HG03558 (cell line): ENCODE results near the gene FAM193A.
"Not testable (repeated sequence)": the region's sequence is repeated elsewhere in the genome, so short reads cannot be mapped to it uniquely, and the experiment has no call there.

ENCODE experiments used
- ATAC-seq: cut with Tn5 transposase; IDR thresholded peaks from one replicate; pipeline ENCODE4 v1.9.1; 2021; ENCODE audit warnings: moderate number of reproducible peaks; ENCODE audit not compliant: unreplicated experiment; ENCODE audit errors: extremely low read depth

The FAM193A gene

GRCh38 chr4:2515830-2516550, 20.5 kb upstream of the FAM193A start:
- ATAC-seq = no peak

GRCh38 chr4:2516635-2517034, 19.8 kb upstream of the FAM193A start:
- ATAC-seq = no peak

- no peak for ATAC-seq
Observed at GRCh38 chr4:2526559-2526958, 9.9 kb upstream of the FAM193A start.

- no peak for ATAC-seq
Observed at GRCh38 chr4:2534904-2535375, 1.5 kb upstream of the FAM193A start.

DNA sequence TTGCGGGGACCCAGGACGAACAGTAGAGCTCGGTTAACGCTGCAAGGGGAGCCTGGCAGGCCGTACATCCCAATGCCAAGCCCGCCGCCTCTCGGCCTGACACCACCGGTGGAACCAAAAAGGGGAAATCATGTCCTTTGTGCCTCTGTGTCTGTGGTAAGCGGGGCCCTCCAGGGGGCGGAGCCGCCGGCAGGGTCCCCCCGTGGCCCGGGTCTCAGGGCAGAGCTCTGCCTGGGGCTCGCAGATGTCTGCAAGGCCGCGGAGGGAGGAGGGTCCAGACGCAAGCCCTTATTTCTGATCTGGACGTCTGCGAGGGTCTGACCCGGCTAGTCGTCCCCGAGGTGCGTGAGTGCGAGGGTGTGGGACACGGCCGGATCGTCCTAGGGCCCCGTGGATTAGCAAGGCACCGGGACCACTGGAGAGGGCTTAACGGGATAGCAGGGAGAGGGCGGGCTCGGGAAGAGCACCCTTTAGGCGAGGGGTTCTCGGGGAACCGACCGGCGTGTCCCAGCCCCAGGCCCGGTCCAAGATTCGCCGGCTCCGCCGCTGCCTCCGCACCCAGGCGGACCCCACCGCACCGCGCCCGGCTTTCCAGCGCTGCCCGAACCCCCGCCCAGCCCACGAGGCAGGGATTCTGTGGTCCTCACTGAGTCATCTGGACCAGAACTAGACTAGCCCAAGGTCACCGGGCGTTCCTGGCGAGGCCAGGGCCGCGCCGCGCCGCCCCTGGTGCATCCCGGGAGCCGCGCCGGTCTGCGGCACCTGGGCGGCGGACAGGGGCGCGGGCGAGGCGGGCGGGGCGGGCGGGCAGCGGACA, 863 bp upstream of the FAM193A start:
- ATAC-seq = no peak

DNA sequence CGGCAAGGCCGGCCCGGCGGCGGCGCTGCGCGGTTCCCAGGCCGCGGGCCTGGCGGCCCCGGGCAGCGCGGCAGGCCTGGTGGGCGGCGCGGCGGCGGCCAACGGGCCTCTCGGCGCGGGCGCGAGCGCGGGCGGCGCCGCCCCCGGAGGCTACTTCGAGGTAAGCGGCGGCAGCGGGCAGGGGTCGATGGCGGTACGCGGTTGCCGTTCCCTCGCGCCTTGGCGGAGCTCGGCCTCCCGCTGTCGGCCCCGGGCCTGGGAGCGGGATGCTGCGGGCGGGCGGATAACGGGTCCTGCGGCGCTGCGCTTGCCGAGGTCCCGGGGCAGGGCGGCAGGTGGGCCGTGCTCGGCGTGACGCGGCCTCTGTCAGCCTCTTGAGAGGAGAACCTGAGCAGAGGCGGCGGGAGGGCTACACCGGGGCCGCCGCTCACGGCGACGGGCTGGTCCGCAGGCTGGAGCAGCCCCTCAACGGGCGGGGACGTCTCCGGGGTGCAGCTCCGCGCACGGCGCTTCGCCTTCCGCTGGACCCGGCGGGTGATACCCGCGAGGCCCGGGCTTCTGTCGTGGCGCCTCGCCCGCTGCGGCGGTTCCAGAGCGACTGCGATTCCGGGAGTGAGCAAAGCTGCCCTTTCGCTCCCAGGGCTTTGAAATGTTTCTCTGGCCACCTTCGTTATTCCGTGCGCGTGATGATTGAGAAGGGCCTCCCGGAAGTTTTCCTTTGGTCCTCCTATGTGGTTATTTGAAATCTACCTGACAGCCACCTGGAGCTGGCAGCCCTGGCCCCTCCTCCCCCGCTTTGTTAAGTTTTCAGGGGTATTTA, 774 bp downstream of the FAM193A start:
- ATAC-seq = no peak

GRCh38 chr4:2543580-2544191, 7.2 kb downstream of the FAM193A start:
- ATAC-seq = not testable (repeated sequence)

DNA sequence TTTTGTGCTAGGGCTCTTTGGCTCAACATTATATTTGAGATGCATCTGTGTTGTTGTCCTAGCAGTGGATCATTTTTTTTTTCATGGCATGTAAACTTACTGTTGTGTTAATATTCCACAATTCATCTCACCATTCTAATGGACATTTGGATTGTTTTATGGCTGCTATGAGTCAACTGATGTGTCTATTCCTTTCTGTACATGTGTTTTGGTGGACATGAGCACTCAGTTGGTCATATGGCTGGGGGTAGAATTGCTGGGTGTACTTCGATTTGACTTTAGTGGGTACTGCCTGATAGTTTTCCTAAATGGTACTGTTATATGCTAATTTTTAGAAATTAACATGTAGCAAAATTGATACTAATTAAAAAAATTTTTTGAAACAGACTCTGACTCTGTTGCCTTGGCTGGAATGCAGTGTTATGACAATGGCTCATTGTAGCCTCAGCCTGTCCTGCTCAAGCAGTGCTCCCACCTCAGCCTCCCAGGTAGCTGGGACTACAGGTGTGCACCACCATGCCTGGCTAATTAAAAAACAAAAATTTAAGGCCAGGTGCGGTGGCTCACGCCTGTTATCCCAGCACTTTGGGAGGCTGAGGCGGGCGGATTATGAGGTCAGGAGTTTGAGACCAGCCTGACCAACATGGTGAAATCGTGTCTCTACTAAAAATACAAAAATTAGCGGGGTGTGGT, 9.0 kb downstream of the FAM193A start:
- no peak for ATAC-seq

GRCh38 chr4:2546286-2546823, 9.9 kb downstream of the FAM193A start:
- ATAC-seq = no peak

DNA sequence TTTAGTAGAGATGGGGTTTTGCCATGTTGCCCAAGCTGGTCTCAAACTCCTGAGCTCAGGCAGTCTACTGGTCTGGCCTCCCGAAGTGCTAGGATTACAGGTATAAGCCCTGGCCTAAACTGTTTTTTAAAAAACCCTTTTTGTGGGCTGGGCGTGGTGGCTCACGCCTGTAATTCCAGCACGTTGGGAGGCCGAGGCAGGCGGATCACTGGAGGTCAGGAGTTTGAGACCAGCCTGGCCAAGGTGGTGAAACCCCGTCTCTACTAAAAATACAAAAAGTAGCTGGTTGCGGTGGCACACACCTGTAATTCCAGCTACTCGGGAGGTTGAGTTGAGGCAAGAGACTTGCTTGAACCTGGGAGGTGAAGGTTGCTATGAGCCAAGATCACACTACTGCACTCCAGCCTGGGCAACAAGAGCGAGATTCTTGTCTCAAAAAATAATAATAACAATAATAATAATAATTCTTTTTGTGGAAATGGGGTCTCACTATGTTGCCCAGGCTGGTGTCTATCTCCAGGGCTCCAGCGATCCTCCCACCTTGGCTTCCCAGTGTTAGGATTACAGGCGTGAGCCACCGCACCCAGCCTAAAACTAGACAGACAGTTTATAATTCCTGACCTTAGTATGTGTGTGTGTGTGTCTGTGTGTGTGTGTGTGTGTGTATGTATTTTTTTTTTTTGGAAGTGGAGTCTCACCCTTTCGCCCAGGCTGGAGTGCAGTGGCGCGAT, 10.7 kb downstream of the FAM193A start:
- ATAC-seq = not testable (repeated sequence)

DNA sequence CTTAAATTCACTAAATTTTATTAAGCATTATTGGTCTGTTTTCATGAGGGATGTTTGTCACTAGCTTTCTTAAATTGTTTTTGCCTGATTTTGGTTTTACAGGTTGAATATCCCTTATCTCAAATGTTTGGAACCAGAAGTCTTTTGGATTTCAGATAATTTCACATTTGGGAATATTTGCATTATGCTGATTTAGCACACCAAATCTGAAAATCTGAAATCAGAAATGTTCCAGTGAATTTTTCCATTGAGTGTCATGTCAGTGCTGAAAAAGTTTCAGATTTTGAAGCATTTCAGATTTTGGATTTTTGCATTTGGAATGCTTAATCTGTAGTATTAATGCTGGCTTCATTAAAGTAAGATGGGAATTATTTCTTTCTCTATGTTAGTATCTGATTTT, 14.7 kb downstream of the FAM193A start:
- ATAC-seq = no peak

- no peak for ATAC-seq
Observed at GRCh38 chr4:2552806-2553205, 16.4 kb downstream of the FAM193A start.

DNA sequence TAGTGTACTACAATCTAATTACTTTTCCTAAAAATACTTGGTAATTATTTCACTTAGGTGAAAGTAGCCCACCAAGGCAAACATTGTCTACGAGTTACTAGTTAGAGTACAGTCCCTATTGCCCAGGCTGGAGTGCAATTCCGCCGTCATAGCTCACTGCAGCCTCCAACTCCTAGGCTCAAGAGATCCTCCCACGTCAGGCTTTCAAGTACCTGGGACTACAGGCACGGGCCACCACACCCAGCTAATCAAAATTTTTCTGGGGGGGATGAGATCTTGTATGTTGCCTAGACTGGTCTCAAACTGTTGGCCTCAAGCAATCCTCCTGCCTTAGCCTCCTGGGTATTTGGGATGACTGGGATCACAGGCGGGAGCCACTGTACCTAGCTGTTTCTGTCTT, 21.9 kb downstream of the FAM193A start:
- ATAC-seq = no peak

DNA sequence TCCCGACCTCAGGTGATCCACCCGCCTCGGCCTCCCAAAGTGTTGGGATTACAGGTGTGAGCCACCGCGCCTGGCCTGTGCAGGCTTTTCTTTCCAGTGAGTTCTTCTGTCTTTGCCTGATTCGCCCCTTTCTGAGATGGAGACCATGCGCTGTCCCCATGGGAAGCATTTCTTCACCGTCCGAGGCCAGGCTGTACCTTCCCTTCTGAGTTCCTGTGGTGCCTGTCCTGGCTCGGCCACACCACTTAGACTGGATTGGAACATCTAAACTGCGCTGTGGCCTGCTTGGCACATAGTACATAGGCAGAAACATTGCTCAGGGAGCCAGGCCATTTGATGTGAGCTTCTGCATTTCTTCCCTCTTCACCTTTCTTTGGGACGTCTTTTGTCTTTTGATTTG, 23.7 kb downstream of the FAM193A start:
- no peak for ATAC-seq

DNA sequence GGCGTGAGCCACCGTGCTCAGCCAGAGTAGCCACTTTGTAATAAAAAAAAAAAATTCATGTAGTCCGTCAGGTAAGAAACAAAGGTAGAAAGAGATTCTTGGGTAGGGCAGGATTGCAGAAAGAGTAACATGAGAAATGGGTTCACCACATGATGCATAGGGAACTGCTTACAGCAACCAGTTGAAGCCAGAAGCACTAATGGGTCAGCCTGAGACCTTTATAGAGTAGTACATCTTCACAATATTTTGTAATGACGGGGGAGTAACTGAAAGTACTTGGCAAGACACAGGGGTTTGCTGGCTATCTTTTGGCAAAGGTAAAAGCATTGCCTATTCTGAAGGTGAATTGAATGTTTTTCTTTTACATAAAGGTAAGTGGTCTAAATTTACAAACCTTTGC, 29.1 kb downstream of the FAM193A start:
- no peak for ATAC-seq

DNA sequence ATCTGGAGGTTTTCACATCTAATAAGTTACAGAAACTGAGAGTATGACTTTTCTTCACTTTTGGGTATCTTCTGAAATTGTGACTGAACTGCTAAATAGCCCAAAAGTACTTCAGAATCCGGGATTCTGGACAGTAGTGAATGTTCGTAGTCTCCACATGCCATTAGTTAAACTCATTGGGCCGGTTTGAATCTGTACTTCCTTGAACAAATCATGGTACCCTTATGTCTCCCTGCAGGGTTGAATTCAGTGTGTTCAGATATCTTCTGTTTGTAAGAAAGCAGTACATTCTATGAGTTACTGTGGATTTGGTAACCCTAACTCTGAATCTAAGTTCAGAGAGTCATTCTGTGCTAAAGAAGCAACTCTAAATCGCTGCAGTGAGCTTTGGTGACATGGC, 33.6 kb downstream of the FAM193A start:
- no peak for ATAC-seq

DNA sequence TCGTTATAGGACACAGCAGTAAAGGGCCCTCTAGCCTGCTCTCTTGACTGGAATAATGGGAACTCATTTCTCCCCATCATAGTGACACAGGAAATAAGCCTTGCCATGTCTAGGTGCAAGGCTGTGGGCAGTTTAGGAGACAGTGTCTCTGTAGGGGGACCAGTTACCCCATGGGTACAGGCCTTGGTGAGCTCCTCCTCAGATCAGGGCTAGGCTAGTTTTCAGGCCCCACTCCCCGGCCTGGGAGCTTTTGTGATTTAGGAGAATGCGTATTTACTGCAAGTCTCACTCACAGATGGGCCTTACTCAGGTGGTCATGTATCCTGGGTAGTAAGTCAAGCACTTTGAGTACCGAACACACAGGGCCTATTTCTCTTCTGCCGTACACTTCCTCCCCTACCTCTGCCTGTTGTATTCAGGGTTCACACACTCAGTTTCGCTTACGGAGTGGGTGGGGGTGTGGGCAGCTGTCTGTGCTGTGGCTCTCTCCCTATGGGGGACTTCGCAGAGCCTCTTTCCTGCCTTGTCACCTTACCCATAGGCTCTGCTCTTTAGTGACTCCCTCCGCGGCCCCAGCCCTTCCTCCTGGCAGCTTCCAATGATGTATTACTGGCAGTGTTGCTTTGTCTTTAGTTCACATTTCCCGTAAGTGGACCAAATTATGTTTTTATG, 34.2 kb downstream of the FAM193A start:
- no peak for ATAC-seq

GRCh38 chr4:2572076-2572475, 35.6 kb downstream of the FAM193A start:
- ATAC-seq = no peak
